Hepatocyte (in vitro differentiated cells): Measurements from ENCODE around the gene DISC1. TPM values are rescaled to one million over a fixed set of nuclear protein-coding genes. Genes with fewer than 3 reads are reported as not detected.

Experiments
- DNase-seq: peaks from one replicate; pipeline ENCODE4 v3.0.0-alpha.2; 2016; ENCODE audit warnings: low spot score
- H2AFZ ChIP-seq: fragments of 200-600 bp; sonication (generic); 2 replicates; pipeline ENCODE4 v1.6.0; 2016; ENCODE audit warnings: antibody characterized with exemption, mild to moderate bottlenecking
- H3K27ac ChIP-seq: fragments of 200-600 bp; sonication (generic); 2 replicates; pipeline ENCODE4 v1.5.1; 2016; ENCODE audit warnings: mild to moderate bottlenecking
- H3K27me3 ChIP-seq: fragments of 200-600 bp; sonication (generic); 2 replicates; pipeline ENCODE4 v1.6.1; 2016
- H3K36me3 ChIP-seq: fragments of 200-600 bp; sonication (generic); replicated peaks from 2 replicates; pipeline ENCODE4 v1.5.1; 2016; ENCODE audit warnings: low read depth; ENCODE audit not compliant: insufficient read depth
- H3K4me1 ChIP-seq: fragments of 200-600 bp; sonication (generic); 2 replicates; pipeline ENCODE4 v1.5.1; 2016; ENCODE audit warnings: mild to moderate bottlenecking, moderate library complexity; ENCODE audit not compliant: insufficient read depth
- H3K4me2 ChIP-seq: fragments of 200-600 bp; sonication (generic); 2 replicates; pipeline ENCODE4 v1.6.0; 2016
- H3K4me3 ChIP-seq: fragments of 200-600 bp; sonication (generic); 2 replicates; pipeline ENCODE4 v1.5.1; 2016; ENCODE audit warnings: mild to moderate bottlenecking
- H3K79me2 ChIP-seq: fragments of 200-600 bp; sonication (generic); 2 replicates; pipeline ENCODE4 v1.6.0; 2017; ENCODE audit warnings: mild to moderate bottlenecking
- H3K9me2 ChIP-seq: fragments of 200-600 bp; sonication (generic); replicated peaks from 2 replicates; pipeline ENCODE4 v1.6.0; 2017; ENCODE audit warnings: mild to moderate bottlenecking; ENCODE audit not compliant: insufficient read depth
- H3K9me3 ChIP-seq: fragments of 200-600 bp; sonication (generic); 2 replicates; pipeline ENCODE4 v1.5.1; 2016; ENCODE audit warnings: low read depth, mild to moderate bottlenecking
- H4K20me1 ChIP-seq: fragments of 200-600 bp; sonication (generic); 2 replicates; pipeline ENCODE4 v1.6.0; 2016; ENCODE audit warnings: mild to moderate bottlenecking; ENCODE audit not compliant: insufficient read depth, poor library complexity, severe bottlenecking
- CTCF ChIP-seq: fragments of 200-600 bp; sonication (generic); IDR thresholded peaks from 2 replicates; pipeline ENCODE4 v1.5.1; 2016; ENCODE audit warnings: antibody characterized with exemption, mild to moderate bottlenecking; ENCODE audit not compliant: poor library complexity
- EZH2 ChIP-seq: fragments of 200-600 bp; sonication (generic); IDR thresholded peaks from 2 replicates; pipeline ENCODE4 v1.6.1; 2016; ENCODE audit warnings: antibody characterized with exemption, mild to moderate bottlenecking, borderline replicate concordance
- EZH2phosphoT487 ChIP-seq: fragments of 200-600 bp; sonication (generic); IDR thresholded peaks from one replicate; pipeline ENCODE4 v1.6.1; 2018; ENCODE audit warnings: antibody characterized with exemption, mild to moderate bottlenecking, low read depth, moderate library complexity; ENCODE audit not compliant: unreplicated experiment, severe bottlenecking
- WGBS: methylation state at CpG from one replicate; pipeline ENCODE4 v1.1.6; 2016; ENCODE audit warnings: low lambda C conversion rate; ENCODE audit errors: missing lambda C conversion rate; 5-methylcytosine and 5-hydroxymethylcytosine counted together
- polyA plus RNA-seq: library from polyadenylated mRNA; unstranded; fragments of >200 nt; fragmentation: Nextera tagmentation; extraction: Ambion mirVana; gene quantifications from 2 replicates; pipeline ENCODE4 v1.2.1, GENCODE V29; 2016
- total RNA-seq: library from RNA; depleted of rRNA; stranded (reverse); fragments of >200 nt; gene quantifications from 2 replicates; pipeline ENCODE4 v1.2.3, GENCODE V29; 2014

The DISC1 gene
- total and polyA plus RNA-seq, 2 experiments from 2014 or later = 3.0 to 4.7 TPM

- no peaks in the 10 kb centered on the region for H3K4me1 ChIP-seq
- no peaks in the 10 kb centered on the region for H3K36me3 ChIP-seq
- no peak overlapping the region for H3K4me3 ChIP-seq
- no peak overlapping the region for H3K4me2 ChIP-seq
- no peaks in the 10 kb centered on the region for H3K79me2 ChIP-seq
- TF ChIP-seq CTCF (no peak), EZH2phosphoT487 (no peak), EZH2 (no peak)
- H3K9me2 ChIP-seq = no peaks in the 10 kb centered on the region
- H3K27me3 ChIP-seq = no peaks in the 10 kb centered on the region
- H2AFZ ChIP-seq = no peak overlapping the region
- no peaks in the 10 kb centered on the region for H3K9me3 ChIP-seq
- no peak overlapping the region for H3K27ac ChIP-seq
- no peak for DNase-seq
- H4K20me1 ChIP-seq = no peaks in the 10 kb centered on the region
- WGBS = 80% methylated on average over 2 of the region's 2 CpGs
Measured at GRCh38 chr1:231792634-231793033, 166.0 kb downstream of the DISC1 start.

GRCh38 chr1:231793893-231794292 lies 167.3 kb downstream of the DISC1 start:
- Histone ChIP-seq H3K9me2 (no peaks in the 10 kb centered on the region), H3K4me3 (no peak overlapping the region), H3K9me3 (no peaks in the 10 kb centered on the region), H3K79me2 (no peaks in the 10 kb centered on the region), H3K36me3 (no peaks in the 10 kb centered on the region), H2AFZ (no peak overlapping the region), H4K20me1 (no peaks in the 10 kb centered on the region), H3K27ac (no peak overlapping the region), H3K4me1 (no peaks in the 10 kb centered on the region), H3K4me2 (no peak overlapping the region), H3K27me3 (no peaks in the 10 kb centered on the region)
- TF ChIP-seq CTCF (no peak), EZH2phosphoT487 (no peak), EZH2 (no peak)
- WGBS = 93% methylated on average over 6 of the region's 6 CpGs
- DNase-seq = no peak

DNA sequence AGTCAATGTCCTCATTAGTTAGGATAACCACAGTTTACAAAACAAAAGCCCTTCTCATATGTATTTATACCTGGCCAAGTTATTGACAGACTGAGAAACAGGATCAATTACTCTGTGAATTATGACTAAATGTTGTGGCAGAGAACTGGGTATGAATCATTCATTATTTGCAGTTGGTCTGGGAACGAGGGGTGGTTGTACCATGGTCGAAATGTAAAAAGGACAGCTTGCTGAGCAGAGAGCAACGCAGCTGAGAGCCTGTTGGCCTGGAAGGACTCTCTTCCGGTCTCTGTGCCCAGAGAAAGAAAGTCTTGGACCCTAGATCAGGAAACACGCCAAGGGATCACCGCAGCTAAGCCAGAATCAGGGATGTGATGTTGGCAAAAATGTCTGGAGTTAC lies 169.6 kb downstream of the DISC1 start:
- DNase-seq = no peak
- no peaks in the 10 kb centered on the region for H4K20me1 ChIP-seq
- TF ChIP-seq CTCF = no peak
- H3K79me2 ChIP-seq = no peaks in the 10 kb centered on the region
- H3K36me3 ChIP-seq = no peaks in the 10 kb centered on the region
- no peak overlapping the region for H3K4me3 ChIP-seq
- no peaks in the 10 kb centered on the region for H3K9me3 ChIP-seq
- H3K4me2 ChIP-seq = no peak overlapping the region
- no peaks in the 10 kb centered on the region for H3K27me3 ChIP-seq
- H3K4me1 ChIP-seq = no peaks in the 10 kb centered on the region
- H3K9me2 ChIP-seq = no peaks in the 10 kb centered on the region
- WGBS = 94% methylated on average over 6 of the region's 6 CpGs
- H2AFZ ChIP-seq = no peak overlapping the region
- no peak overlapping the region for H3K27ac ChIP-seq

DNA sequence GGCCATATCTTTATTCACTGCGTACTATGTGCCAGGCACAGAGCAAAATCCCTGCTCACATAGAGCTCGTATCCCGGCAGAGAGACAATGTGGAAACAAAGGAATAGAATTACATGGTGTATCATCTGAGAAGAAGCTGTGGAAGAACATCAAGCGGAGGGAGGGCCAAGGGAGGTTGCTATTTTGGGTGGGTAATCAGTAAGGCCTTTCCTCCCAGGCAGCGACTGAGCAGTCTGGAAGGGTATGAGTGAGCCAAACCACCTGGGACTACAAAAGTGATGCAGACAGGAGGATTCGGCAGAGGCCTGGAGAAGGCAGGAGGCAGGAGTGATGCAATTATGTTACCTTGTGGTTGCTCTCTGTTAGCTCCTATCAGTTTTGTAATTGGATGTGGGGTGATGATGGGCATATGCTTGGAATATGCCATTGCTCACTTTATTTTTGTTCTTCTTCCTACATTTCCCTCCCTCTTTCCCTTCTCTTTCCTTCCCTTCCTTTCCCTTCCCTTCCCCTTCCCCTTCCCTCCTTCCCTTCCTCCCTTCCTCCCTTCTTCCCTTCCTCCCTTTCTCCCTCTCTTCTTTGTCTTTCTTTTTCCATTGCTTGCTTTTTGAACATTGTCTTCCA lies 172.9 kb downstream of the DISC1 start:
- no peaks in the 10 kb centered on the region for H3K27me3 ChIP-seq
- no peaks in the 10 kb centered on the region for H3K79me2 ChIP-seq
- H3K4me2 ChIP-seq = no peak overlapping the region
- no peaks in the 10 kb centered on the region for H3K4me1 ChIP-seq
- no peak overlapping the region for H2AFZ ChIP-seq
- H3K9me3 ChIP-seq = no peaks in the 10 kb centered on the region
- TF ChIP-seq CTCF (no peak), EZH2phosphoT487 (no peak), EZH2 (no peak)
- no peaks in the 10 kb centered on the region for H3K36me3 ChIP-seq
- H3K4me3 ChIP-seq = no peak overlapping the region
- H3K9me2 ChIP-seq = no peaks in the 10 kb centered on the region
- H3K27ac ChIP-seq = no peak overlapping the region
- no peaks in the 10 kb centered on the region for H4K20me1 ChIP-seq
- DNase-seq = no peak
- 75% methylated on average over 6 of the region's 6 CpGs for WGBS
